Erythroblast (primary cell): ENCODE measurements around the gene HPN.
"Not testable (repeated sequence)": the region's sequence is repeated elsewhere in the genome, so short reads cannot be mapped to it uniquely, and the experiment has no call there.

Experiments
- DNase-seq, 2 experiments: peaks; one replicate each; lab custom pipeline; 2025; lab: John Stamatoyannopoulos, UW
- GATA1 ChIP-seq: IDR thresholded peaks from 2 replicates; pipeline ENCODE4 v1.6.1; 2011; ENCODE audit warnings: low read depth, mild to moderate bottlenecking, control low read depth, low read length, moderate library complexity
- POLR2A ChIP-seq: IDR thresholded peaks from 2 replicates; pipeline ENCODE4 v1.6.1; 2011; ENCODE audit warnings: mild to moderate bottlenecking, low read length

HPN gene

GRCh38 chr19:35041548-35042055, at the start of gene HPN:
HPN (plus strand) TSS chr19:35041721; CDS start chr19:35042507, 786 bp downstream.
- no peak for TF ChIP-seq GATA1
- no peak for TF ChIP-seq POLR2A
- DNase-seq, result no peak

- DNase-seq, result not testable (repeated sequence)
These were observed 48.9 kb upstream of the HPN start for GRCh38 chr19:34992582-34992981.

- no peak for DNase-seq
- TF ChIP-seq POLR2A (no peak), GATA1 (no peak)
These were observed 47.3 kb upstream of the HPN start for GRCh38 chr19:34994286-34994642.

GRCh38 chr19:34994643-34995541, 46.6 kb upstream of the HPN start:
- no peak for DNase-seq
- TF ChIP-seq POLR2A, result no peak

GRCh38 chr19:34995551-34995950, 46.0 kb upstream of the HPN start:
- TF ChIP-seq GATA1 (no peak), POLR2A (no peak)

GRCh38 chr19:34997071-34997617, 44.4 kb upstream of the HPN start:
- no peak for DNase-seq
- no peak for TF ChIP-seq GATA1
- no peak for TF ChIP-seq POLR2A

More at GRCh38 chr19:34995551-34995950, 46.0 kb upstream of the HPN start:
- no peak for DNase-seq

- not testable (repeated sequence) for DNase-seq
These were observed 43.3 kb upstream of the HPN start for GRCh38 chr19:34998224-34998623.

- TF ChIP-seq POLR2A (no peak), GATA1 (no peak)
- DNase-seq, result no peak
These were observed 42.6 kb upstream of the HPN start for GRCh38 chr19:34998777-34999497.

- TF ChIP-seq GATA1, result no peak
- peak; percentile 29 for TF ChIP-seq POLR2A
- DNase-seq, result peak; percentile 74 to 81
These were observed 41.8 kb upstream of the HPN start, which contains the start of gene GRAMD1A for GRCh38 chr19:34999498-35000337. GRAMD1A (plus strand) TSS chr19:35000323; CDS start chr19:35000479, 156 bp downstream.

- DNase-seq, result no peak
These were observed 41.2 kb upstream of the HPN start for GRCh38 chr19:35000338-35000646.

GRCh38 chr19:35000647-35001501, 40.6 kb upstream of the HPN start:
- TF ChIP-seq POLR2A (no peak), GATA1 (no peak)
- DNase-seq, result peak; percentile 33 to 52

More at GRCh38 chr19:35000338-35000646, 41.2 kb upstream of the HPN start:
- no peak for TF ChIP-seq POLR2A
- no peak for TF ChIP-seq GATA1

GRCh38 chr19:35002037-35002535, 39.4 kb upstream of the HPN start:
- no peak for DNase-seq
- TF ChIP-seq GATA1, result no peak
- no peak for TF ChIP-seq POLR2A
